SKM-1 treated with dmso at 0.1 percent for 144 hours (cell line): ENCODE results near the gene SNX32.
A peak's percentile ranks its signal among the peaks of the same experiment; 100 is the strongest.

ENCODE experiments used
- DNase-seq: peaks from one replicate; lab custom pipeline; 2025; ENCODE audit not compliant: unreplicated experiment; lab: John Stamatoyannopoulos, UW

Gene SNX32

GRCh38 chr11:65833297-65834030 is at the start of gene SNX32:
SNX32 (plus strand) TSS chr11:65833963; CDS start chr11:65834066, 103 bp downstream.
- peak; percentile 93 for DNase-seq

GRCh38 chr11:65785319-65786007 is 48.3 kb upstream of the SNX32 start:
- DNase-seq = no peak

GRCh38 chr11:65786008-65786785 is 47.6 kb upstream of the SNX32 start:
- DNase-seq = no peak

GRCh38 chr11:65786786-65787636 is 46.8 kb upstream of the SNX32 start, which contains the start of gene OVOL1:
OVOL1 (plus strand) TSS chr11:65787063; CDS start chr11:65787374, 311 bp downstream.
- DNase-seq = no peak

- no peak for DNase-seq
Observed at GRCh38 chr11:65787649-65788622, 45.8 kb upstream of the SNX32 start.

GRCh38 chr11:65788821-65789220 is 44.9 kb upstream of the SNX32 start:
- no peak for DNase-seq

- no peak for DNase-seq
Observed at GRCh38 chr11:65789230-65790103, 44.3 kb upstream of the SNX32 start.

- DNase-seq = no peak
Observed at GRCh38 chr11:65790104-65790901, 43.5 kb upstream of the SNX32 start.

GRCh38 chr11:65790902-65791650 is 42.7 kb upstream of the SNX32 start:
- no peak for DNase-seq

GRCh38 chr11:65791719-65792213 is 42.0 kb upstream of the SNX32 start:
- peak; percentile 74 for DNase-seq

GRCh38 chr11:65792456-65792855 is 41.3 kb upstream of the SNX32 start:
- DNase-seq = no peak

- DNase-seq = no peak
Observed at GRCh38 chr11:65793144-65793581, 40.6 kb upstream of the SNX32 start.

GRCh38 chr11:65793625-65794400 is 40.0 kb upstream of the SNX32 start:
- no peak for DNase-seq

GRCh38 chr11:65794570-65795510 is 38.9 kb upstream of the SNX32 start:
- DNase-seq = no peak
